ENCODE results near the gene ATG4B. TPM values are rescaled to one million over a fixed set of nuclear protein-coding genes. Genes with fewer than 3 reads are reported as not detected.

Gene ATG4B
- total and polyA plus RNA-seq, 2 experiments from 2014 or later: 65.3 to 85.5 TPM

GRCh38 chr2:241606186-241606585 is 31.3 kb upstream of the ATG4B start:
- TF ChIP-seq EZH2 (IDR thresholded peaks at IDR 0.05; ENCODE audit: insufficient read depth, poor library complexity, severe bottlenecking) (no peak), EZH2phosphoT487 (IDR thresholded peaks at IDR 0.05; ENCODE audit: insufficient read depth, low read depth) (no peak)
- Histone ChIP-seq H3K27ac (no peak overlapping the region), H3K9me3 (ENCODE audit: low read depth) (no peaks in the 10 kb centered on the region), H3K36me3 (ENCODE audit: low read depth) (peaks cover 19% of the 10 kb centered on the region; the same call in 1 of the 2 replicates), H4K20me1 (ENCODE audit: insufficient read depth) (no peaks in the 10 kb centered on the region), H3K27me3 (replicated peaks; ENCODE audit: insufficient read depth) (no peaks in the 10 kb centered on the region), H3K9me2 (ENCODE audit: insufficient read depth) (no peaks in the 10 kb centered on the region), H3K79me2 (ENCODE audit: insufficient read depth) (peaks cover 59% of the 10 kb centered on the region), H3K4me2 (ENCODE audit: unreplicated experiment) (no peak overlapping the region), H3K4me1 (ENCODE audit: insufficient read depth) (0 out of 2 replicates have a peak, but pooled peaks cover 5% of the 10 kb centered on the region), H3K9ac (no peak overlapping the region), H2AFZ (no peak overlapping the region), H3F3A (ENCODE audit: insufficient read depth) (0 out of 2 replicates have a peak, but pooled peaks cover 4% of the 10 kb centered on the region), H3K4me3 (no peak overlapping the region)
- DNase-seq: no peak
- in situ Hi-C loops (cut with MboI): no loop called here
- 91 to 94% methylated on average over 8 of the region's 8 CpGs for WGBS, 2 experiments (ENCODE audit: low coverage in 1 of 2, low lambda C conversion rate in 2 of 2, missing lambda C conversion rate in 2 of 2)

GRCh38 chr2:241607162-241607885 is 30.2 kb upstream of the ATG4B start:
- Histone ChIP-seq H3K4me2 (ENCODE audit: unreplicated experiment) (no peak overlapping the region), H3K4me1 (ENCODE audit: insufficient read depth) (0 out of 2 replicates have a peak, but pooled peaks cover 5% of the 10 kb centered on the region), H3K27me3 (replicated peaks; ENCODE audit: insufficient read depth) (no peaks in the 10 kb centered on the region), H3F3A (ENCODE audit: insufficient read depth) (0 out of 2 replicates have a peak, but pooled peaks cover 4% of the 10 kb centered on the region), H3K79me2 (ENCODE audit: insufficient read depth) (peaks cover 69% of the 10 kb centered on the region), H3K9ac (no peak overlapping the region), H3K27ac (no peak overlapping the region), H3K9me2 (ENCODE audit: insufficient read depth) (no peaks in the 10 kb centered on the region), H3K9me3 (ENCODE audit: low read depth) (no peaks in the 10 kb centered on the region), H3K4me3 (no peak overlapping the region), H3K36me3 (ENCODE audit: low read depth) (peaks cover 15% of the 10 kb centered on the region; the same call in 1 of the 2 replicates), H2AFZ (no peak overlapping the region), H4K20me1 (ENCODE audit: insufficient read depth) (no peaks in the 10 kb centered on the region)
- DNase-seq: no peak
- 95 to 97% methylated on average over 17 to 27 of the region's 27 CpGs for WGBS, 2 experiments (ENCODE audit: low coverage in 1 of 2, low lambda C conversion rate in 2 of 2, missing lambda C conversion rate in 2 of 2)
- no peak for TF ChIP-seq EZH2 (IDR thresholded peaks at IDR 0.05; ENCODE audit: insufficient read depth, poor library complexity, severe bottlenecking)
- no peak for TF ChIP-seq EZH2phosphoT487 (IDR thresholded peaks at IDR 0.05; ENCODE audit: insufficient read depth, low read depth)
- in situ Hi-C loops (cut with MboI): no loop called here

- TF ChIP-seq EZH2phosphoT487 (IDR thresholded peaks at IDR 0.05; ENCODE audit: insufficient read depth, low read depth) (no peak), EZH2 (IDR thresholded peaks at IDR 0.05; ENCODE audit: insufficient read depth, poor library complexity, severe bottlenecking) (no peak)
- peaks cover 85% of the 10 kb centered on the region for H3K79me2 ChIP-seq (ENCODE audit: insufficient read depth)
Observed at GRCh38 chr2:241608881-241609280, 28.6 kb upstream of the ATG4B start.

GRCh38 chr2:241609859-241610793 is 27.4 kb upstream of the ATG4B start:
- peak overlapping the region; percentile 69 for H3K27ac ChIP-seq

More at GRCh38 chr2:241608881-241609280, 28.6 kb upstream of the ATG4B start:
- no peak for DNase-seq
- peaks cover 15% of the 10 kb centered on the region; the same call in 1 of the 2 replicates for H3K36me3 ChIP-seq (ENCODE audit: low read depth)
- no peaks in the 10 kb centered on the region for H3K27me3 ChIP-seq (replicated peaks; ENCODE audit: insufficient read depth)
- in situ Hi-C loops (cut with MboI): no loop called here
- H4K20me1 ChIP-seq (ENCODE audit: insufficient read depth): no peaks in the 10 kb centered on the region
- H3K9me2 ChIP-seq (ENCODE audit: insufficient read depth): no peaks in the 10 kb centered on the region
- no peak overlapping the region for H2AFZ ChIP-seq
- H3K4me2 ChIP-seq (ENCODE audit: unreplicated experiment): no peak overlapping the region
- H3K4me3 ChIP-seq: no peak overlapping the region
- no peaks in the 10 kb centered on the region for H3K9me3 ChIP-seq (ENCODE audit: low read depth)
- H3F3A ChIP-seq (ENCODE audit: insufficient read depth): 0 out of 2 replicates have a peak, but pooled peaks cover 4% of the 10 kb centered on the region
- no peak overlapping the region for H3K9ac ChIP-seq
- H3K27ac ChIP-seq: no peak overlapping the region
- 96 to 99% methylated on average over 10 of the region's 10 CpGs for WGBS, 2 experiments (ENCODE audit: low coverage in 1 of 2, low lambda C conversion rate in 2 of 2, missing lambda C conversion rate in 2 of 2)
- H3K4me1 ChIP-seq (ENCODE audit: insufficient read depth): 0 out of 2 replicates have a peak, but pooled peaks cover 5% of the 10 kb centered on the region

More at GRCh38 chr2:241609859-241610793, 27.4 kb upstream of the ATG4B start:
- no peak for TF ChIP-seq EZH2phosphoT487 (IDR thresholded peaks at IDR 0.05; ENCODE audit: insufficient read depth, low read depth)
- no peak for TF ChIP-seq EZH2 (IDR thresholded peaks at IDR 0.05; ENCODE audit: insufficient read depth, poor library complexity, severe bottlenecking)
- Histone ChIP-seq H3K4me2 (ENCODE audit: unreplicated experiment) (peak overlapping the region; percentile 75), H3K27me3 (replicated peaks; ENCODE audit: insufficient read depth) (no peaks in the 10 kb centered on the region), H3K79me2 (ENCODE audit: insufficient read depth) (peaks cover 89% of the 10 kb centered on the region), H3K9me3 (ENCODE audit: low read depth) (no peaks in the 10 kb centered on the region), H3F3A (ENCODE audit: insufficient read depth) (0 out of 2 replicates have a peak, but pooled peaks cover 4% of the 10 kb centered on the region), H2AFZ (peak overlapping the region; percentile 64), H3K36me3 (ENCODE audit: low read depth) (peaks cover 9% of the 10 kb centered on the region; the same call in 1 of the 2 replicates), H3K4me3 (peak overlapping the region; percentile 73), H3K9me2 (ENCODE audit: insufficient read depth) (no peaks in the 10 kb centered on the region), H4K20me1 (ENCODE audit: insufficient read depth) (no peaks in the 10 kb centered on the region), H3K4me1 (ENCODE audit: insufficient read depth) (0 out of 2 replicates have a peak, but pooled peaks cover 5% of the 10 kb centered on the region), H3K9ac (peak overlapping the region; percentile 78)
- WGBS, 2 experiments (ENCODE audit: low coverage in 1 of 2, low lambda C conversion rate in 2 of 2, missing lambda C conversion rate in 2 of 2): 11 to 17% methylated on average over 37 to 73 of the region's 76 CpGs
- peak; percentile 95 for DNase-seq
- in situ Hi-C loops (cut with MboI): no loop called here
